IgD-negative memory B cell (primary cell): Measurements from ENCODE around the gene PDE9A. TPM values are rescaled to one million over a fixed set of nuclear protein-coding genes. Genes with fewer than 3 reads are reported as not detected.
A peak's percentile ranks its signal among the peaks of the same experiment; 100 is the strongest.

ENCODE experiments used
- H3K27ac Mint-ChIP-seq, 3 donors: one replicate each; pipeline ENCODE4 v1.8.0; 2020 to 2022; ENCODE audit warnings: mild to moderate bottlenecking in 3 of 3, mixed read lengths in 3 of 3, moderate library complexity in 1 of 3
- H3K27me3 Mint-ChIP-seq: one replicate; pipeline ENCODE4 v1.8.0; 2021; ENCODE audit warnings: mixed read lengths
- H3K36me3 Mint-ChIP-seq: one replicate; pipeline ENCODE4 v1.8.0; 2020; ENCODE audit warnings: mild to moderate bottlenecking, mixed read lengths
- H3K4me1 Mint-ChIP-seq, 3 donors: one replicate each; pipeline ENCODE4 v1.8.0; 2020 to 2022; ENCODE audit warnings: mixed read lengths in 3 of 3, mild to moderate bottlenecking in 1 of 3
- H3K4me3 Mint-ChIP-seq, 4 donors: one replicate each; pipeline ENCODE4 v1.8.0; 2020 to 2022; ENCODE audit warnings: mild to moderate bottlenecking in 4 of 4, mixed read lengths in 4 of 4, moderate library complexity in 3 of 4
- H3K9me3 Mint-ChIP-seq, 3 donors: one replicate each; pipeline ENCODE4 v1.8.0; 2020 to 2021; ENCODE audit warnings: mixed read lengths in 3 of 3, mild to moderate bottlenecking in 1 of 3
- polyA plus RNA-seq: library from polyadenylated mRNA; unstranded; fragments of 300-500 nt; fragmentation: Illumina TruSeq; gene quantifications from one replicate; pipeline ENCODE4 v1.2.3, GENCODE V29; 2021

Gene PDE9A
- polyA plus RNA-seq, 1 donor from 2014 or later, result not detected

GRCh38 chr21:42724226-42724920 is 71.0 kb downstream of the PDE9A start:
- Mint-ChIP-seq H3K36me3 (no peaks in the 10 kb centered on the region), H3K4me3 (no peak overlapping the region), H3K27me3 (peaks cover 17% of the 10 kb centered on the region), H3K4me1 (no peaks in the 10 kb centered on the region), H3K27ac (no peak overlapping the region), H3K9me3 (peaks cover 3 to 5% (median 4%) of the 10 kb centered on the region in 3 donors)

GRCh38 chr21:42725416-42725930 is 72.1 kb downstream of the PDE9A start:
- H3K36me3 Mint-ChIP-seq, result no peaks in the 10 kb centered on the region
- H3K27ac Mint-ChIP-seq, result no peak overlapping the region
- peaks cover 3 to 9% (median 8%) of the 10 kb centered on the region in 3 donors for H3K9me3 Mint-ChIP-seq
- no peaks in the 10 kb centered on the region for H3K4me1 Mint-ChIP-seq
- no peak overlapping the region for H3K4me3 Mint-ChIP-seq
- H3K27me3 Mint-ChIP-seq, result peaks cover 20% of the 10 kb centered on the region

- Mint-ChIP-seq H3K4me3 (no peak overlapping the region), H3K4me1 (no peaks in the 10 kb centered on the region), H3K9me3 (peaks cover 3 to 9% (median 8%) of the 10 kb centered on the region in 3 donors), H3K27ac (no peak overlapping the region), H3K27me3 (peaks cover 15% of the 10 kb centered on the region), H3K36me3 (peaks cover 2% of the 10 kb centered on the region)
These were observed 78.0 kb downstream of the PDE9A start for GRCh38 chr21:42731264-42732032.

- H3K4me1 Mint-ChIP-seq, result no peaks in the 10 kb centered on the region
- no peak overlapping the region for H3K27ac Mint-ChIP-seq
- H3K36me3 Mint-ChIP-seq, result peaks cover 2% of the 10 kb centered on the region
- no peak overlapping the region for H3K4me3 Mint-ChIP-seq
- peaks cover 15% of the 10 kb centered on the region for H3K27me3 Mint-ChIP-seq
- peaks cover 3 to 9% (median 8%) of the 10 kb centered on the region in 3 donors for H3K9me3 Mint-ChIP-seq
These were observed 78.6 kb downstream of the PDE9A start for GRCh38 chr21:42732033-42732410.

- Mint-ChIP-seq H3K4me1 (peaks cover 1 to 4% (median 2%) of the 10 kb centered on the region in 3 donors), H3K27me3 (peaks cover 15% of the 10 kb centered on the region), H3K9me3 (peaks cover 3 to 9% (median 8%) of the 10 kb centered on the region in 3 donors), H3K4me3 (no peak overlapping the region), H3K27ac (peak overlapping the region in 1 of 3 donors; percentile 26), H3K36me3 (peaks cover 5% of the 10 kb centered on the region)
These were observed 79.7 kb downstream of the PDE9A start for GRCh38 chr21:42733037-42733627.

GRCh38 chr21:42733874-42734273 is 80.5 kb downstream of the PDE9A start:
- peaks cover 5% of the 10 kb centered on the region for H3K36me3 Mint-ChIP-seq
- H3K27me3 Mint-ChIP-seq, result peaks cover 15% of the 10 kb centered on the region
- H3K4me1 Mint-ChIP-seq, result peaks cover 1 to 8% (median 5%) of the 10 kb centered on the region in 3 donors
- no peak overlapping the region for H3K27ac Mint-ChIP-seq
- peaks cover 3 to 8% (median 8%) of the 10 kb centered on the region in 3 donors for H3K9me3 Mint-ChIP-seq
- H3K4me3 Mint-ChIP-seq, result peak overlapping the region in 1 of 4 donors; percentile 9

- Mint-ChIP-seq H3K9me3 (peaks cover 0 to 4% (median 2%) of the 10 kb centered on the region in 3 donors), H3K27me3 (peaks cover 11% of the 10 kb centered on the region), H3K4me1 (peaks cover 1 to 8% (median 5%) of the 10 kb centered on the region in 3 donors), H3K36me3 (peaks cover 5% of the 10 kb centered on the region), H3K4me3 (peak overlapping the region in 1 of 4 donors; percentile 9), H3K27ac (no peak overlapping the region)
These were observed 81.0 kb downstream of the PDE9A start for GRCh38 chr21:42734323-42734971.

- Mint-ChIP-seq H3K36me3 (peaks cover 5% of the 10 kb centered on the region), H3K9me3 (no peaks in the 10 kb centered on the region), H3K4me1 (peaks cover 1 to 8% (median 5%) of the 10 kb centered on the region in 3 donors), H3K27me3 (peaks cover 9% of the 10 kb centered on the region), H3K4me3 (no peak overlapping the region), H3K27ac (no peak overlapping the region)
These were observed 81.6 kb downstream of the PDE9A start for GRCh38 chr21:42735061-42735460.

GRCh38 chr21:42735944-42736343 is 82.5 kb downstream of the PDE9A start:
- peaks cover 10% of the 10 kb centered on the region for H3K27me3 Mint-ChIP-seq
- peaks cover 5% of the 10 kb centered on the region for H3K36me3 Mint-ChIP-seq
- peak overlapping the region in 1 of 3 donors; percentile 73 for H3K27ac Mint-ChIP-seq
- H3K4me1 Mint-ChIP-seq, result peaks cover 1 to 8% (median 5%) of the 10 kb centered on the region in 3 donors
- no peak overlapping the region for H3K4me3 Mint-ChIP-seq
- H3K9me3 Mint-ChIP-seq, result no peaks in the 10 kb centered on the region

GRCh38 chr21:42736646-42737350 is 83.4 kb downstream of the PDE9A start:
- H3K27ac Mint-ChIP-seq, result peak overlapping the region in 1 of 3 donors; percentile 27
- H3K4me3 Mint-ChIP-seq, result no peak overlapping the region
- peaks cover 9% of the 10 kb centered on the region for H3K27me3 Mint-ChIP-seq
- H3K4me1 Mint-ChIP-seq, result peaks cover 1 to 8% (median 5%) of the 10 kb centered on the region in 3 donors
- no peaks in the 10 kb centered on the region for H3K9me3 Mint-ChIP-seq
- H3K36me3 Mint-ChIP-seq, result peaks cover 5% of the 10 kb centered on the region

GRCh38 chr21:42737951-42738590 is 84.7 kb downstream of the PDE9A start:
- Mint-ChIP-seq H3K4me3 (peak overlapping the region in 3 of 4 donors; percentile 3 to 51 (median 16)), H3K9me3 (no peaks in the 10 kb centered on the region), H3K4me1 (peaks cover 1 to 8% (median 5%) of the 10 kb centered on the region in 3 donors), H3K27ac (peak overlapping the region in 2 of 3 donors; percentile 71 to 97), H3K36me3 (peaks cover 5% of the 10 kb centered on the region), H3K27me3 (peaks cover 11% of the 10 kb centered on the region)

GRCh38 chr21:42739061-42739931 is 85.9 kb downstream of the PDE9A start:
- Mint-ChIP-seq H3K4me1 (peaks cover 1 to 8% (median 5%) of the 10 kb centered on the region in 3 donors), H3K27ac (peak overlapping the region in 1 of 3 donors; percentile 97), H3K36me3 (peaks cover 7% of the 10 kb centered on the region), H3K27me3 (peaks cover 16% of the 10 kb centered on the region), H3K9me3 (no peaks in the 10 kb centered on the region), H3K4me3 (no peak overlapping the region)

GRCh38 chr21:42740405-42740909 is 87.0 kb downstream of the PDE9A start:
- Mint-ChIP-seq H3K9me3 (no peaks in the 10 kb centered on the region), H3K27ac (no peak overlapping the region), H3K4me3 (no peak overlapping the region), H3K27me3 (peaks cover 16% of the 10 kb centered on the region), H3K4me1 (peaks cover 1 to 8% (median 5%) of the 10 kb centered on the region in 3 donors), H3K36me3 (peaks cover 7% of the 10 kb centered on the region)
